Transverse colon (tissue), 4 donors: ENCODE results near the gene ARL6IP5.

ENCODE experiments used
- CTCF ChIP-seq, 5 experiments: fragments of 200-600 bp in 3 of 5; fragments of 450-650 bp in 2 of 5; sonication (generic) in 3 of 5; IDR thresholded peaks; 1 replicate in 2 of 5; 2 replicates in 3 of 5; pipeline ENCODE4 v1.5.1; 2016 to 2017; ENCODE audit warnings: antibody characterized with exemption in 5 of 5, inconsistent platforms in 3 of 5, mild to moderate bottlenecking in 2 of 5, moderate library complexity in 1 of 5
- EP300 ChIP-seq: sonication (generic); formaldehyde crosslinking; IDR thresholded peaks from one replicate; pipeline ENCODE4 v1.6.1; 2017; ENCODE audit warnings: antibody characterized with exemption, low read depth
- POLR2A ChIP-seq: fragments of 450-650 bp; IDR thresholded peaks from one replicate; pipeline ENCODE4 v1.6.1; 2016; ENCODE audit warnings: antibody characterized with exemption, mild to moderate bottlenecking, moderate library complexity
- POLR2AphosphoS5 ChIP-seq, 3 donors: sonication (generic); formaldehyde crosslinking; IDR thresholded peaks; one replicate each; pipeline ENCODE4 v1.6.1; 2016; ENCODE audit warnings: antibody characterized with exemption in 3 of 3

- no peak for TF ChIP-seq CTCF (IDR thresholded peaks at IDR 0.05)
- no peak for TF ChIP-seq EP300
- no peak for TF ChIP-seq POLR2A
- no peak for TF ChIP-seq POLR2AphosphoS5 (IDR thresholded peaks at IDR 0.05)
Observed at GRCh38 chr3:69044608-69045007, 40.1 kb upstream of the ARL6IP5 start.
